Endothelial cell of umbilical vein (primary cell): ENCODE measurements around the gene SETD9.

ENCODE experiments used
- POLR2AphosphoS5 ChIP-seq: IDR thresholded peaks from 2 replicates; pipeline ENCODE4 v1.6.1; 2012; ENCODE audit warnings: low read depth, mild to moderate bottlenecking, control low read depth, low read length, moderate library complexity; ENCODE audit not compliant: insufficient read depth
- TF ChIP-seq, protein P1 (sequence below), 2 donors: IDR thresholded peaks; 1 replicate in 1 of 2; 2 replicates in 1 of 2; pipeline ENCODE4 v1.5.1; 2011; ENCODE audit warnings: low read length in 2 of 2, mild to moderate bottlenecking in 2 of 2, moderate library complexity in 2 of 2, control low read depth in 1 of 2, inconsistent platforms in 1 of 2, low read depth in 1 of 2; ENCODE audit not compliant: insufficient read depth in 1 of 2; ENCODE audit errors: extremely low read depth in 1 of 2

DNA sequence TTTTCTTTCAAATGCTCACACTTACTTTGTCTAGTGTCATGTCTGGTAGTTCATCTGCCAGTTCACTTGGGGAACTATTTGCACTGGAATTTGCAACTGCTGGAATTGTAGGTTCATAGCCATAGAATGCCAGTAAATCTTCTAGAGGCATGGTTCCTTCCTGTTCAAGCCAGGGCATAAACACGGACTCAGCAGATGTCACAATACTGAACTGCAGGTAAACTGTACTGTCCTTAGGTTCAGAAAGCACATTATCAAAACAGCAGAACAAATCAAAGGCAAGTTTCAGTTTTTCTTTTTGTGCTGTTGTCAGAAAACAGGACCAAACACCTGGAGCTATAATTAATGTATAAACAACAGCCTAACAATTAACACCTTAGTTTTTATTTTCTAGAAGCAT, 29.5 kb downstream of the SETD9 start:
- no peak for TF ChIP-seq POLR2AphosphoS5
- TF ChIP-seq, protein P1, sequence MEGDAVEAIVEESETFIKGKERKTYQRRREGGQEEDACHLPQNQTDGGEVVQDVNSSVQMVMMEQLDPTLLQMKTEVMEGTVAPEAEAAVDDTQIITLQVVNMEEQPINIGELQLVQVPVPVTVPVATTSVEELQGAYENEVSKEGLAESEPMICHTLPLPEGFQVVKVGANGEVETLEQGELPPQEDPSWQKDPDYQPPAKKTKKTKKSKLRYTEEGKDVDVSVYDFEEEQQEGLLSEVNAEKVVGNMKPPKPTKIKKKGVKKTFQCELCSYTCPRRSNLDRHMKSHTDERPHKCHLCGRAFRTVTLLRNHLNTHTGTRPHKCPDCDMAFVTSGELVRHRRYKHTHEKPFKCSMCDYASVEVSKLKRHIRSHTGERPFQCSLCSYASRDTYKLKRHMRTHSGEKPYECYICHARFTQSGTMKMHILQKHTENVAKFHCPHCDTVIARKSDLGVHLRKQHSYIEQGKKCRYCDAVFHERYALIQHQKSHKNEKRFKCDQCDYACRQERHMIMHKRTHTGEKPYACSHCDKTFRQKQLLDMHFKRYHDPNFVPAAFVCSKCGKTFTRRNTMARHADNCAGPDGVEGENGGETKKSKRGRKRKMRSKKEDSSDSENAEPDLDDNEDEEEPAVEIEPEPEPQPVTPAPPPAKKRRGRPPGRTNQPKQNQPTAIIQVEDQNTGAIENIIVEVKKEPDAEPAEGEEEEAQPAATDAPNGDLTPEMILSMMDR (IDR thresholded peaks at IDR 0.05; ENCODE audit: extremely low read depth in 1 of 2, insufficient read depth in 1 of 2, low read depth in 1 of 2, low read length in 2 of 2), result no peak
